Natural killer cell (primary cell): ENCODE results near the gene CEP250. TPM values are rescaled to one million over a fixed set of nuclear protein-coding genes. Genes with fewer than 3 reads are reported as not detected.

Experiments used
- ATAC-seq, 3 donors: fragments of 150-1000 bp in 2 of 3; fragments of 200-7000 bp in 1 of 3; cut with Tn5 transposase; 1 replicate in 1 of 3; 2 replicates in 2 of 3; pipeline ENCODE4 v1.10.0; 2021; ENCODE audit warnings: mild to moderate bottlenecking in 2 of 3, moderate library complexity in 2 of 3
- DNase-seq, 2 donors: peaks; one replicate each; pipeline versions ENCODE4 v3.0.0 to v3.0.0-alpha.2; 2013 to 2021; ENCODE audit warnings: mixed read lengths in 1 of 2
- H3K27ac ChIP-seq: one replicate; pipeline ENCODE4 v1.5.1; 2013; ENCODE audit warnings: mild to moderate bottlenecking, low read length
- H3K27me3 ChIP-seq: one replicate; pipeline ENCODE4 v1.6.1; 2013; ENCODE audit warnings: low read length; ENCODE audit not compliant: control insufficient read depth, insufficient read depth
- H3K36me3 ChIP-seq: one replicate; pipeline ENCODE4 v1.6.1; 2013; ENCODE audit warnings: low read length; ENCODE audit not compliant: control insufficient read depth, insufficient read depth
- H3K4me1 ChIP-seq: one replicate; pipeline ENCODE4 v1.6.1; 2013; ENCODE audit warnings: low read length; ENCODE audit not compliant: control insufficient read depth, insufficient read depth
- H3K4me3 ChIP-seq: one replicate; pipeline ENCODE4 v1.5.1; 2013; ENCODE audit warnings: low read length
- H3K9me3 ChIP-seq: one replicate; pipeline ENCODE4 v1.6.1; 2013; ENCODE audit warnings: low read length; ENCODE audit not compliant: control insufficient read depth, insufficient read depth
- H3K27ac Mint-ChIP-seq, 2 donors: one replicate each; pipeline ENCODE4 v1.8.0; 2022; ENCODE audit warnings: mild to moderate bottlenecking in 2 of 2, mixed read lengths in 2 of 2, moderate library complexity in 1 of 2
- H3K27me3 Mint-ChIP-seq, 2 donors: one replicate each; pipeline ENCODE4 v1.8.0; 2022; ENCODE audit warnings: low read depth in 2 of 2, mixed read lengths in 2 of 2
- H3K36me3 Mint-ChIP-seq: one replicate; pipeline ENCODE4 v1.8.0; 2022; ENCODE audit warnings: mixed read lengths
- H3K4me1 Mint-ChIP-seq, 2 donors: one replicate each; pipeline ENCODE4 v1.8.0; 2022; ENCODE audit warnings: mixed read lengths in 2 of 2
- H3K4me3 Mint-ChIP-seq: one replicate; pipeline ENCODE4 v1.8.0; 2022; ENCODE audit warnings: mild to moderate bottlenecking, moderate library complexity, mixed read lengths
- H3K9me3 Mint-ChIP-seq, 2 donors: one replicate each; pipeline ENCODE4 v1.8.0; 2022; ENCODE audit warnings: mixed read lengths in 2 of 2
- WGBS: methylation state at CpG from one replicate; pipeline ENCODE4 v1.1.7; 2013; ENCODE audit warnings: missing lambda C conversion rate; ENCODE audit not compliant: insufficient coverage; 5-methylcytosine and 5-hydroxymethylcytosine counted together
- intact Hi-C: fragments of 100-400 bp; cut with micrococcal nuclease; formaldehyde crosslinking; loops from one replicate; pipeline ENCODE4 v1.14.2; 2022
- total RNA-seq, 4 donors: library from RNA; stranded (reverse); fragments of 120-200 nt in 1 of 4; gene quantifications; one replicate each; pipeline versions ENCODE4 v1.2.3 to v1.2.4, GENCODE V29; 2013 to 2022
- TF ChIP-seq, protein P1 (sequence below): fragments of 200-600 bp; IDR thresholded peaks from one replicate; pipeline ENCODE4 v1.8.0; 2022; ENCODE audit warnings: antibody characterized with exemption

The CEP250 gene
- total RNA-seq, 3 donors from 2014 or later (not counting 1 experiment from before 2014, with no cell fraction given): 61.5 to 91.8 (median 80.8) TPM

DNA sequence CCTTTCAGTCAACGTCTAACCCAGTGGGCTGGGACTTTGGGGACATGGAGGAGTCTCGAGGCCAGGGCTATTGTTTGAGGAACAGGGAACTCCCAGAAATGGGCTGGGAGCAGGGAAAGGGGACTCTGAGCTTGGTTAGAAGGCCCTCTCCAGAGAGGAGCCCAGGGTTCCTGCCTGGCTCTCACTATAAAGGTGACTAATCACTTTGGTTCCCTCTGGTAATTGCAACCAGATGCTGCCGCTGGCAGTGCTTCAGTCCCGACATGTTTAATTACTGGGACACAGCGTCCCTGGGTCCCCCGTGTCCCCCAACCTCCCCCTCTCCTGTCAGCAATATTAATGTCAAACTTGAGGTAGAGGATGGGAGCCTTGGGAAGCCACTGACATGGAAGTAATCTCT, 12.4 kb upstream of the CEP250 start:
- ATAC-seq (no peak), DNase-seq (no peak)
- TF ChIP-seq, protein P1, sequence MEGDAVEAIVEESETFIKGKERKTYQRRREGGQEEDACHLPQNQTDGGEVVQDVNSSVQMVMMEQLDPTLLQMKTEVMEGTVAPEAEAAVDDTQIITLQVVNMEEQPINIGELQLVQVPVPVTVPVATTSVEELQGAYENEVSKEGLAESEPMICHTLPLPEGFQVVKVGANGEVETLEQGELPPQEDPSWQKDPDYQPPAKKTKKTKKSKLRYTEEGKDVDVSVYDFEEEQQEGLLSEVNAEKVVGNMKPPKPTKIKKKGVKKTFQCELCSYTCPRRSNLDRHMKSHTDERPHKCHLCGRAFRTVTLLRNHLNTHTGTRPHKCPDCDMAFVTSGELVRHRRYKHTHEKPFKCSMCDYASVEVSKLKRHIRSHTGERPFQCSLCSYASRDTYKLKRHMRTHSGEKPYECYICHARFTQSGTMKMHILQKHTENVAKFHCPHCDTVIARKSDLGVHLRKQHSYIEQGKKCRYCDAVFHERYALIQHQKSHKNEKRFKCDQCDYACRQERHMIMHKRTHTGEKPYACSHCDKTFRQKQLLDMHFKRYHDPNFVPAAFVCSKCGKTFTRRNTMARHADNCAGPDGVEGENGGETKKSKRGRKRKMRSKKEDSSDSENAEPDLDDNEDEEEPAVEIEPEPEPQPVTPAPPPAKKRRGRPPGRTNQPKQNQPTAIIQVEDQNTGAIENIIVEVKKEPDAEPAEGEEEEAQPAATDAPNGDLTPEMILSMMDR: no peak
- H3K36me3 Mint-ChIP-seq: no peaks in the 10 kb centered on the region
- no peak overlapping the region for H3K27ac Mint-ChIP-seq
- H3K4me3 Mint-ChIP-seq: no peak overlapping the region
- Histone ChIP-seq H3K4me3 (no peak overlapping the region), H3K27ac (no peak overlapping the region), H3K27me3 (no peaks in the 10 kb centered on the region), H3K9me3 (no peaks in the 10 kb centered on the region), H3K36me3 (no peaks in the 10 kb centered on the region), H3K4me1 (peaks cover 9% of the 10 kb centered on the region)
- H3K27me3 Mint-ChIP-seq: peaks cover 9 to 16% of the 10 kb centered on the region in 2 donors
- 68% methylated on average over 6 of the region's 6 CpGs for WGBS
- no peaks in the 10 kb centered on the region for H3K9me3 Mint-ChIP-seq
- intact Hi-C loops: loop anchor here (10.0 kb wide), 2 partner anchors 298 to 608 kb away; partner anchors contain the start of gene EDEM2
- H3K4me1 Mint-ChIP-seq: peaks cover 5% of the 10 kb centered on the region in 2 donors

DNA sequence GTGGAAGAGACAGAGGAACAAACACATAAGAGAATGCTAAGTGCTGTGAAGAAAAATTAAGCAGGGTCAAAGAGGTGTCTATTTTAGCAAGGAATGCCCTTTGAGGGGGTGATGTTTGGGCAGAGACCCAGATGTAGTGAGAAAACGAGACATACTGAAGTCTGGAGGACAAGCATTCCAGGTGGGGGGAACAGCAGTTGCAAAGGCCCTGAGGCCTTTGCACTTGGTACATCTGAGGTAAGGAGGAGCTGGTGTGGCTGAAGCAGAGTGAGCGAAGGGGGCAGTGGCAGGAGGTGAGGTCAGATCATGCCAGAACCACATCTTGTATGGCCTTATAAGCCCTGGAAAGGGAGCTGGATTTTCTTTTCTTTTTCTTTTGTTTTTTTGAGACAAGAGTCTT, 11.2 kb upstream of the CEP250 start:
- H3K27ac Mint-ChIP-seq: no peak overlapping the region
- H3K4me1 Mint-ChIP-seq: peaks cover 5% of the 10 kb centered on the region in 2 donors
- 78% methylated on average over 2 of the region's 2 CpGs for WGBS
- no peaks in the 10 kb centered on the region for H3K9me3 Mint-ChIP-seq
- H3K27me3 Mint-ChIP-seq: peaks cover 9 to 16% of the 10 kb centered on the region in 2 donors
- ATAC-seq: no peak
- no peak overlapping the region for H3K4me3 Mint-ChIP-seq
- H3K36me3 Mint-ChIP-seq: no peaks in the 10 kb centered on the region
- intact Hi-C loops: loop anchor here (10.0 kb wide), 2 partner anchors 299 to 609 kb away; partner anchors contain the start of gene EDEM2
- Histone ChIP-seq H3K27me3 (no peaks in the 10 kb centered on the region), H3K36me3 (no peaks in the 10 kb centered on the region), H3K27ac (no peak overlapping the region), H3K9me3 (no peaks in the 10 kb centered on the region), H3K4me3 (no peak overlapping the region), H3K4me1 (peaks cover 5% of the 10 kb centered on the region)
- no peak for DNase-seq
- TF ChIP-seq, protein P1: no peak

DNA sequence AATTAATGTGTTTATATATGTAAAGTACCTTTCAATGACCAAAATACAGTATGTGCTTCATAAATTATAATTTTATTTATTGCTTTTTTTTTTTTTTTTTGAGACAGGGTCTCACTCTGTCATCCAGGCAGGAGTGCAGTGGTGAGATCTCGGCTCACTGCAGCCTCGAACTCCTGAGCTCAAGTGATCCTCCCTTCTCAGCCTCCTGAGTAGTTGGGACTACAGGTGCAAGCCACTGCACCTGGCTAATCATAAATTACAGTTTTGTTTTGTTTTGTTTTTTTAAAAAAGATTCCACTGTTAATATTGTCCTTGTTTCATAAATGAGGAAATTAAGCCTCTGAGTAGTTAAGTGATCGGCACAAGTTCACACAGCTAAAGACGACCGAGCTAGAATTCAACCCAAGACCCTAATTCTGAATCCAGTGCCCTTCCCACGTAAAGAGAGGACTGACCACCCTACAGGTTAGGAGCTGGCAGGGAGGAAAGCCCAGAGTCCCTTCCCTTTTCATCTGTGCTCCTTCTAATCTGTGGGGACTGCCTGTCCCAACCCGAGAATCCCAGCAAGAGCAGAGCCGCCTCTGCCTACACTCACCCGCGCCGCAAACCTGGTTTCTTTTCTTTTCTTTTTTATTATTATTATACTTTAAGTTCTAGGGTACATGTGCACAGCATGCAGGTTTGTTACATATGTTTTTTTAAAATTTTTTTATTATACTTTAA, 8.9 kb upstream of the CEP250 start:
- Histone ChIP-seq H3K27me3 (no peaks in the 10 kb centered on the region), H3K36me3 (no peaks in the 10 kb centered on the region), H3K27ac (no peak overlapping the region), H3K4me3 (no peak overlapping the region), H3K4me1 (peaks cover 3% of the 10 kb centered on the region), H3K9me3 (no peaks in the 10 kb centered on the region)
- H3K4me3 Mint-ChIP-seq: peak overlapping the region; percentile 37
- DNase-seq (no peak), ATAC-seq (peak; percentile 5 to 35 (median 12))
- H3K36me3 Mint-ChIP-seq: no peaks in the 10 kb centered on the region
- peak overlapping the region in 1 of 2 donors; percentile 77 for H3K27ac Mint-ChIP-seq
- H3K9me3 Mint-ChIP-seq: no peaks in the 10 kb centered on the region
- TF ChIP-seq, protein P1: no peak
- peaks cover 5% of the 10 kb centered on the region in 2 donors for H3K4me1 Mint-ChIP-seq
- WGBS: 71% methylated on average over 7 of the region's 11 CpGs
- peaks cover 0 to 4% of the 10 kb centered on the region in 2 donors for H3K27me3 Mint-ChIP-seq
- intact Hi-C loops: loop anchor here (1.0 to 10.0 kb wide), 3 partner anchors 142 to 612 kb away; partner anchors contain the start of gene EDEM2
